Measurements from ENCODE around the gene ACADS.

Gene ACADS

DNA sequence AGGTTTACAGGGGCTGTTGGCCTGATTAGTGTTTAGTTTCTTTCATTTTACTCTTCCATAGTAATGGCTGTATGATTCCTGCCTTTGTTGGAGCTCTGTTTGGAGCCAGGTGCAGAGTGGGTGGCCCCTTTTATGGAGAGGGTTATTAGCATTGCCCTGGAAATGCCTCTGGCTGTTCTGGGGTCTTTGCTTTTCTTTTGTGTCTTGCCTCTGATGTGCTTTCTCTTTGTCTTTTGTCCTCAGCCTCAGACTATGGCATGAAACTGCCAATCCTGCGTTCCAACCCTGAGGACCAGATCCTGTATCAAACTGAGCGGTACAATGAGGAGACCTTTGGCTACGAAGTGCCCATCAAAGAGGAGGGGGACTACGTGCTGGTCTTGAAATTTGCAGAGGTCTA is 31.8 kb upstream of the ACADS start:
- POLR2A ChIA-PET, result no interaction called here
- no peak overlapping the region for H3K4me3 ChIP-seq (ENCODE audit: low read depth, low read length)
- H3K36me3 ChIP-seq (ENCODE audit: control insufficient read depth in 2 of 2, insufficient read depth in 1 of 2, low read length in 2 of 2), result peaks cover 37 to 59% of the 10 kb centered on the region in 2 experiments
- no peaks in the 10 kb centered on the region for H3K9me3 ChIP-seq (ENCODE audit: control insufficient read depth, insufficient read depth, low read depth, low read length)
- no peak overlapping the region for H3K27ac ChIP-seq (ENCODE audit: extremely low read depth, low read depth, low read length)
- CTCF ChIA-PET, result interaction anchor here (0.8 to 0.9 kb wide), 2 partner anchors 15 to 59 kb away, joined by 3 to 5 read pairs; no protein-coding TSS in a partner anchor
- TF ChIP-seq, protein P1, sequence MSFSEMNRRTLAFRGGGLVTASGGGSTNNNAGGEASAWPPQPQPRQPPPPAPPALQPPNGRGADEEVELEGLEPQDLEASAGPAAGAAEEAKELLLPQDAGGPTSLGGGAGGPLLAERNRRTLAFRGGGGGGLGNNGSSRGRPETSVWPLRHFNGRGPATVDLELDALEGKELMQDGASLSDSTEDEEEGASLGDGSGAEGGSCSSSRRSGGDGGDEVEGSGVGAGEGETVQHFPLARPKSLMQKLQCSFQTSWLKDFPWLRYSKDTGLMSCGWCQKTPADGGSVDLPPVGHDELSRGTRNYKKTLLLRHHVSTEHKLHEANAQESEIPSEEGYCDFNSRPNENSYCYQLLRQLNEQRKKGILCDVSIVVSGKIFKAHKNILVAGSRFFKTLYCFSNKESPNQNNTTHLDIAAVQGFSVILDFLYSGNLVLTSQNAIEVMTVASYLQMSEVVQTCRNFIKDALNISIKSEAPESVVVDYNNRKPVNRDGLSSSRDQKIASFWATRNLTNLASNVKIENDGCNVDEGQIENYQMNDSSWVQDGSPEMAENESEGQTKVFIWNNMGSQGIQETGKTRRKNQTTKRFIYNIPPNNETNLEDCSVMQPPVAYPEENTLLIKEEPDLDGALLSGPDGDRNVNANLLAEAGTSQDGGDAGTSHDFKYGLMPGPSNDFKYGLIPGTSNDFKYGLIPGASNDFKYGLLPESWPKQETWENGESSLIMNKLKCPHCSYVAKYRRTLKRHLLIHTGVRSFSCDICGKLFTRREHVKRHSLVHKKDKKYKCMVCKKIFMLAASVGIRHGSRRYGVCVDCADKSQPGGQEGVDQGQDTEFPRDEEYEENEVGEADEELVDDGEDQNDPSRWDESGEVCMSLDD (tag by site-specific recombination; IDR thresholded peaks at IDR 0.05), result no peak
- TF ChIP-seq ZNF555 (tag by site-specific recombination; conservative IDR thresholded peaks at IDR 0.05) (no peak), ZNF341 (tag by site-specific recombination; IDR thresholded peaks at IDR 0.05; ENCODE audit: low read depth) (no peak), ZNF24 (tag by site-specific recombination; IDR thresholded peaks at IDR 0.05) (no peak), KLF1 (tag by site-specific recombination; IDR thresholded peaks at IDR 0.05) (no peak), IKZF3 (tag by site-specific recombination; IDR thresholded peaks at IDR 0.05) (no peak), ZNF175 (tag by site-specific recombination; IDR thresholded peaks at IDR 0.05) (no peak), ZNF510 (tag by site-specific recombination; IDR thresholded peaks at IDR 0.05; ENCODE audit: insufficient replicate concordance) (no peak), ZNF707 (tag by site-specific recombination; IDR thresholded peaks at IDR 0.05) (no peak), SP7 (tag by site-specific recombination; IDR thresholded peaks at IDR 0.05) (no peak), ZNF155 (tag by site-specific recombination; IDR thresholded peaks at IDR 0.05) (no peak), ZNF585B (tag by site-specific recombination; IDR thresholded peaks at IDR 0.05) (no peak), ZSCAN23 (tag by site-specific recombination; IDR thresholded peaks at IDR 0.05) (no peak)
- TF ChIP-seq, protein P2, sequence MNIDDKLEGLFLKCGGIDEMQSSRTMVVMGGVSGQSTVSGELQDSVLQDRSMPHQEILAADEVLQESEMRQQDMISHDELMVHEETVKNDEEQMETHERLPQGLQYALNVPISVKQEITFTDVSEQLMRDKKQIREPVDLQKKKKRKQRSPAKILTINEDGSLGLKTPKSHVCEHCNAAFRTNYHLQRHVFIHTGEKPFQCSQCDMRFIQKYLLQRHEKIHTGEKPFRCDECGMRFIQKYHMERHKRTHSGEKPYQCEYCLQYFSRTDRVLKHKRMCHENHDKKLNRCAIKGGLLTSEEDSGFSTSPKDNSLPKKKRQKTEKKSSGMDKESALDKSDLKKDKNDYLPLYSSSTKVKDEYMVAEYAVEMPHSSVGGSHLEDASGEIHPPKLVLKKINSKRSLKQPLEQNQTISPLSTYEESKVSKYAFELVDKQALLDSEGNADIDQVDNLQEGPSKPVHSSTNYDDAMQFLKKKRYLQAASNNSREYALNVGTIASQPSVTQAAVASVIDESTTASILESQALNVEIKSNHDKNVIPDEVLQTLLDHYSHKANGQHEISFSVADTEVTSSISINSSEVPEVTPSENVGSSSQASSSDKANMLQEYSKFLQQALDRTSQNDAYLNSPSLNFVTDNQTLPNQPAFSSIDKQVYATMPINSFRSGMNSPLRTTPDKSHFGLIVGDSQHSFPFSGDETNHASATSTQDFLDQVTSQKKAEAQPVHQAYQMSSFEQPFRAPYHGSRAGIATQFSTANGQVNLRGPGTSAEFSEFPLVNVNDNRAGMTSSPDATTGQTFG (tag by site-specific recombination; IDR thresholded peaks at IDR 0.05; ENCODE audit: borderline replicate concordance), result no peak
- TF ChIP-seq, protein P3, sequence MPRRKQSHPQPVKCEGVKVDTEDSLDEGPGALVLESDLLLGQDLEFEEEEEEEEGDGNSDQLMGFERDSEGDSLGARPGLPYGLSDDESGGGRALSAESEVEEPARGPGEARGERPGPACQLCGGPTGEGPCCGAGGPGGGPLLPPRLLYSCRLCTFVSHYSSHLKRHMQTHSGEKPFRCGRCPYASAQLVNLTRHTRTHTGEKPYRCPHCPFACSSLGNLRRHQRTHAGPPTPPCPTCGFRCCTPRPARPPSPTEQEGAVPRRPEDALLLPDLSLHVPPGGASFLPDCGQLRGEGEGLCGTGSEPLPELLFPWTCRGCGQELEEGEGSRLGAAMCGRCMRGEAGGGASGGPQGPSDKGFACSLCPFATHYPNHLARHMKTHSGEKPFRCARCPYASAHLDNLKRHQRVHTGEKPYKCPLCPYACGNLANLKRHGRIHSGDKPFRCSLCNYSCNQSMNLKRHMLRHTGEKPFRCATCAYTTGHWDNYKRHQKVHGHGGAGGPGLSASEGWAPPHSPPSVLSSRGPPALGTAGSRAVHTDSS (tag by site-specific recombination; IDR thresholded peaks at IDR 0.05), result no peak
- TF ChIP-seq, protein P4, sequence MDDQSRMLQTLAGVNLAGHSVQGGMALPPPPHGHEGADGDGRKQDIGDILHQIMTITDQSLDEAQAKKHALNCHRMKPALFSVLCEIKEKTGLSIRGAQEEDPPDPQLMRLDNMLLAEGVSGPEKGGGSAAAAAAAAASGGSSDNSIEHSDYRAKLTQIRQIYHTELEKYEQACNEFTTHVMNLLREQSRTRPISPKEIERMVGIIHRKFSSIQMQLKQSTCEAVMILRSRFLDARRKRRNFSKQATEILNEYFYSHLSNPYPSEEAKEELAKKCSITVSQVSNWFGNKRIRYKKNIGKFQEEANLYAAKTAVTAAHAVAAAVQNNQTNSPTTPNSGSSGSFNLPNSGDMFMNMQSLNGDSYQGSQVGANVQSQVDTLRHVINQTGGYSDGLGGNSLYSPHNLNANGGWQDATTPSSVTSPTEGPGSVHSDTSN (CRISPR knock-in tag; IDR thresholded peaks at IDR 0.05), result no peak
- TF ChIP-seq, protein P5, sequence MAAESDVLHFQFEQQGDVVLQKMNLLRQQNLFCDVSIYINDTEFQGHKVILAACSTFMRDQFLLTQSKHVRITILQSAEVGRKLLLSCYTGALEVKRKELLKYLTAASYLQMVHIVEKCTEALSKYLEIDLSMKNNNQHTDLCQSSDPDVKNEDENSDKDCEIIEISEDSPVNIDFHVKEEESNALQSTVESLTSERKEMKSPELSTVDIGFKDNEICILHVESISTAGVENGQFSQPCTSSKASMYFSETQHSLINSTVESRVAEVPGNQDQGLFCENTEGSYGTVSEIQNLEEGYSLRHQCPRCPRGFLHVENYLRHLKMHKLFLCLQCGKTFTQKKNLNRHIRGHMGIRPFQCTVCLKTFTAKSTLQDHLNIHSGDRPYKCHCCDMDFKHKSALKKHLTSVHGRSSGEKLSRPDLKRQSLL (tag by site-specific recombination; IDR thresholded peaks at IDR 0.05), result no peak
- H3K4me1 ChIP-seq (ENCODE audit: control insufficient read depth, insufficient read depth, low read length), result peaks cover 13% of the 10 kb centered on the region

All from HEK293 (cell line).